Karpas-422 (cell line): ENCODE measurements around the gene GCLC. TPM values are rescaled to one million over a fixed set of nuclear protein-coding genes. Genes with fewer than 3 reads are reported as not detected.
"Not testable (repeated sequence)": the region's sequence is repeated elsewhere in the genome, so short reads cannot be mapped to it uniquely, and the experiment has no call there.

ENCODE experiments used
- DNase-seq: peaks from one replicate; pipeline ENCODE4 v3.0.0-alpha.2; 2015
- H2AFZ ChIP-seq: fragments of 200-600 bp; sonication (generic); 2 replicates; pipeline ENCODE4 v1.6.1; 2014; ENCODE audit warnings: antibody characterized with exemption, low read length, mixed read lengths
- H3K27ac ChIP-seq: fragments of 200-600 bp; sonication (generic); 2 replicates; pipeline ENCODE4 v1.5.1; 2014; ENCODE audit warnings: mild to moderate bottlenecking, low read length, moderate library complexity
- H3K27me3 ChIP-seq: fragments of 200-600 bp; sonication (generic); 2 replicates; pipeline ENCODE4 v1.6.1; 2014; ENCODE audit warnings: low read length, mixed read lengths
- H3K36me3 ChIP-seq: fragments of 200-600 bp; sonication (generic); 2 replicates; pipeline ENCODE4 v1.6.1; 2014; ENCODE audit warnings: low read length, mixed read lengths; ENCODE audit not compliant: insufficient read depth
- H3K4me1 ChIP-seq: fragments of 200-600 bp; sonication (generic); 2 replicates; pipeline ENCODE4 v1.6.1; 2014; ENCODE audit warnings: mild to moderate bottlenecking, low read length, mixed read lengths
- H3K4me2 ChIP-seq: fragments of 200-600 bp; sonication (generic); 2 replicates; pipeline ENCODE4 v1.6.1; 2014; ENCODE audit warnings: low read length, low read depth, mild to moderate bottlenecking; ENCODE audit not compliant: poor library complexity, severe bottlenecking
- H3K4me3 ChIP-seq: fragments of 200-600 bp; sonication (generic); 2 replicates; pipeline ENCODE4 v1.5.1; 2014; ENCODE audit warnings: mild to moderate bottlenecking, antibody characterized with exemption, low read length, mixed read lengths
- H3K79me2 ChIP-seq: fragments of 200-600 bp; sonication (generic); 2 replicates; pipeline ENCODE4 v1.6.1; 2014; ENCODE audit warnings: mild to moderate bottlenecking, low read length, mixed read lengths
- H3K9ac ChIP-seq: fragments of 200-600 bp; sonication (generic); 2 replicates; pipeline ENCODE4 v1.6.0; 2014; ENCODE audit warnings: low read length
- H3K9me2 ChIP-seq: fragments of 200-600 bp; sonication (generic), shearing (Covaris generic); replicated peaks from 2 replicates; pipeline ENCODE4 v1.6.0; 2014; ENCODE audit warnings: mild to moderate bottlenecking, low read length, moderate library complexity; ENCODE audit not compliant: insufficient read depth
- H3K9me3 ChIP-seq: fragments of 300-700, 200-600 bp; sonication (generic); 2 replicates; pipeline ENCODE4 v1.6.1; 2014; ENCODE audit warnings: low read length, mixed read lengths
- H4K20me1 ChIP-seq: fragments of 200-600 bp; sonication (generic); 2 replicates; pipeline ENCODE4 v1.6.1; 2014; ENCODE audit warnings: mild to moderate bottlenecking, antibody characterized with exemption, low read length, low read depth; ENCODE audit not compliant: insufficient read depth
- total RNA-seq: library from RNA; depleted of rRNA; stranded (reverse); fragments of >200 nt; shearing (Covaris generic); gene quantifications from 2 replicates; pipeline ENCODE4 v1.2.3, GENCODE V29; 2014; ENCODE audit warnings: low replicate concordance

Gene GCLC
- total RNA-seq, 1 experiment from 2014 or later, result 11.6 TPM

- Histone ChIP-seq H4K20me1 (no peaks in the 10 kb centered on the region), H3K4me2 (peak overlapping the region; percentile 5), H3K4me3 (no peak overlapping the region), H3K79me2 (no peaks in the 10 kb centered on the region), H3K36me3 (no peaks in the 10 kb centered on the region), H2AFZ (no peak overlapping the region), H3K27me3 (no peaks in the 10 kb centered on the region), H3K9me2 (no peaks in the 10 kb centered on the region), H3K27ac (no peak overlapping the region), H3K4me1 (no peaks in the 10 kb centered on the region; the same call in 1 of the 2 replicates), H3K9ac (no peak overlapping the region), H3K9me3 (no peaks in the 10 kb centered on the region)
- peak; percentile 79 for DNase-seq
Observed at GRCh38 chr6:53492860-53493634, 51.9 kb downstream of the GCLC start.

- no peaks in the 10 kb centered on the region for H3K9me2 ChIP-seq
- H3K79me2 ChIP-seq, result no peaks in the 10 kb centered on the region
- H3K4me1 ChIP-seq, result peaks cover 19% of the 10 kb centered on the region
- H3K9ac ChIP-seq, result no peak overlapping the region
- H3K36me3 ChIP-seq, result no peaks in the 10 kb centered on the region
- DNase-seq, result peak; percentile 52
- no peaks in the 10 kb centered on the region for H4K20me1 ChIP-seq
- no peak overlapping the region for H3K27ac ChIP-seq
- H3K27me3 ChIP-seq, result no peaks in the 10 kb centered on the region
- H3K9me3 ChIP-seq, result no peaks in the 10 kb centered on the region
- no peak overlapping the region for H2AFZ ChIP-seq
- peak overlapping the region; percentile 14 for H3K4me2 ChIP-seq
- H3K4me3 ChIP-seq, result no peak overlapping the region
Observed at GRCh38 chr6:53487080-53487479, 57.8 kb downstream of the GCLC start.

GRCh38 chr6:53486679-53487078, 58.2 kb downstream of the GCLC start:
- H3K9me2 ChIP-seq, result no peaks in the 10 kb centered on the region
- peak overlapping the region; percentile 14 for H3K4me2 ChIP-seq
- H3K4me1 ChIP-seq, result peaks cover 19% of the 10 kb centered on the region
- H3K79me2 ChIP-seq, result no peaks in the 10 kb centered on the region
- H3K4me3 ChIP-seq, result no peak overlapping the region
- H4K20me1 ChIP-seq, result no peaks in the 10 kb centered on the region
- no peak overlapping the region for H3K9ac ChIP-seq
- no peak for DNase-seq
- H3K9me3 ChIP-seq, result no peaks in the 10 kb centered on the region
- H3K27ac ChIP-seq, result no peak overlapping the region
- no peak overlapping the region for H2AFZ ChIP-seq
- H3K36me3 ChIP-seq, result no peaks in the 10 kb centered on the region
- H3K27me3 ChIP-seq, result no peaks in the 10 kb centered on the region

- no peak overlapping the region for H3K4me3 ChIP-seq
- H4K20me1 ChIP-seq, result no peaks in the 10 kb centered on the region
- H2AFZ ChIP-seq, result peak overlapping the region; percentile 34
- no peak overlapping the region for H3K27ac ChIP-seq
- H3K9me2 ChIP-seq, result no peaks in the 10 kb centered on the region
- peak; percentile 92 for DNase-seq
- H3K4me1 ChIP-seq, result peaks cover 27% of the 10 kb centered on the region
- no peaks in the 10 kb centered on the region for H3K79me2 ChIP-seq
- no peaks in the 10 kb centered on the region for H3K36me3 ChIP-seq
- no peaks in the 10 kb centered on the region for H3K27me3 ChIP-seq
- H3K9ac ChIP-seq, result no peak overlapping the region
- no peaks in the 10 kb centered on the region for H3K9me3 ChIP-seq
- peak overlapping the region; percentile 13 for H3K4me2 ChIP-seq
Observed at GRCh38 chr6:53484476-53485280, 60.2 kb downstream of the GCLC start.

GRCh38 chr6:53483423-53484353, 61.2 kb downstream of the GCLC start:
- Histone ChIP-seq H4K20me1 (no peaks in the 10 kb centered on the region), H3K4me3 (no peak overlapping the region), H3K9ac (no peak overlapping the region), H3K9me2 (no peaks in the 10 kb centered on the region), H3K4me1 (peaks cover 28% of the 10 kb centered on the region), H3K79me2 (no peaks in the 10 kb centered on the region), H3K27me3 (no peaks in the 10 kb centered on the region), H3K9me3 (no peaks in the 10 kb centered on the region), H3K27ac (no peak overlapping the region), H3K36me3 (no peaks in the 10 kb centered on the region), H3K4me2 (peak overlapping the region; percentile 13), H2AFZ (peak overlapping the region; percentile 34)
- peak; percentile 78 for DNase-seq

- H3K4me3 ChIP-seq, result no peak overlapping the region
- no peak overlapping the region for H3K27ac ChIP-seq
- no peak overlapping the region for H2AFZ ChIP-seq
Observed at GRCh38 chr6:53481323-53481722, 63.6 kb downstream of the GCLC start.

GRCh38 chr6:53480774-53481173, 64.1 kb downstream of the GCLC start:
- not testable (repeated sequence) for DNase-seq, H3K4me2 ChIP-seq, H3K4me3 ChIP-seq, H3K9me3 ChIP-seq, H3K27me3 ChIP-seq, H3K9ac ChIP-seq, H3K36me3 ChIP-seq, H3K27ac ChIP-seq, H2AFZ ChIP-seq, H3K79me2 ChIP-seq, H4K20me1 ChIP-seq, H3K9me2 ChIP-seq
- peaks cover 18% of the 10 kb centered on the region for H3K4me1 ChIP-seq

More at GRCh38 chr6:53481323-53481722, 63.6 kb downstream of the GCLC start:
- no peak overlapping the region for H3K4me2 ChIP-seq
- no peaks in the 10 kb centered on the region for H4K20me1 ChIP-seq
- H3K9me2 ChIP-seq, result no peaks in the 10 kb centered on the region
- no peaks in the 10 kb centered on the region for H3K27me3 ChIP-seq
- no peak for DNase-seq
- H3K9ac ChIP-seq, result no peak overlapping the region
- H3K79me2 ChIP-seq, result no peaks in the 10 kb centered on the region
- peaks cover 18% of the 10 kb centered on the region for H3K4me1 ChIP-seq
- no peaks in the 10 kb centered on the region for H3K9me3 ChIP-seq
- no peaks in the 10 kb centered on the region for H3K36me3 ChIP-seq
